ENCODE results near the gene SYNM.

The SYNM gene

GRCh38 chr15:99168601-99169580 is 64.0 kb downstream of the SYNM start:
- no peak for DNase-seq (ENCODE audit: low read depth in 2 of 2)

- no peak for DNase-seq (ENCODE audit: low read depth in 2 of 2)
Observed at GRCh38 chr15:99169769-99170311, 65.0 kb downstream of the SYNM start.

GRCh38 chr15:99170476-99171065 is 65.7 kb downstream of the SYNM start:
- DNase-seq (ENCODE audit: low read depth in 2 of 2) = no peak

GRCh38 chr15:99172171-99172570 is 67.3 kb downstream of the SYNM start:
- DNase-seq (ENCODE audit: low read depth in 2 of 2) = no peak

GRCh38 chr15:99172989-99173388 is 68.1 kb downstream of the SYNM start:
- no peak for DNase-seq (ENCODE audit: low read depth in 2 of 2)

- DNase-seq (ENCODE audit: low read depth in 2 of 2) = no peak
Observed at GRCh38 chr15:99174567-99175395, 69.9 kb downstream of the SYNM start.

GRCh38 chr15:99176757-99177156 is 71.9 kb downstream of the SYNM start:
- no peak for DNase-seq (ENCODE audit: low read depth in 2 of 2)

GRCh38 chr15:99177679-99178078 is 72.8 kb downstream of the SYNM start:
- no peak for DNase-seq (ENCODE audit: low read depth in 2 of 2)

GRCh38 chr15:99180086-99180963 is 75.4 kb downstream of the SYNM start:
- no peak for DNase-seq (ENCODE audit: low read depth in 2 of 2)

- no peak for DNase-seq (ENCODE audit: low read depth in 2 of 2)
Observed at GRCh38 chr15:99180964-99181306, 76.1 kb downstream of the SYNM start.

GRCh38 chr15:99181545-99181971 is 76.7 kb downstream of the SYNM start:
- DNase-seq (ENCODE audit: low read depth in 2 of 2) = no peak

GRCh38 chr15:99182791-99183190 is 77.9 kb downstream of the SYNM start:
- no peak for DNase-seq (ENCODE audit: low read depth in 2 of 2)

All from stimulated activated CD8-positive, alpha-beta memory T cell treated with anti-CD3 and anti-CD28 coated beads, Interleukin-15, amount 100 ng/mL, for 4 hours (primary cell).